Astrocyte of the spinal cord (primary cell): ENCODE results near the gene FRAS1.

Experiments
- DNase-seq: peaks from one replicate; pipeline ENCODE4 v3.0.0; 2011; ENCODE audit warnings: low read depth, low spot score
- H3K4me3 ChIP-seq: 2 replicates; pipeline ENCODE4 v1.5.1; 2011; ENCODE audit warnings: low read depth, mild to moderate bottlenecking, low read length, moderate library complexity
- CTCF ChIP-seq: IDR thresholded peaks from 2 replicates; pipeline ENCODE4 v1.5.1; 2012; ENCODE audit warnings: low read depth, mild to moderate bottlenecking, low read length, inconsistent platforms
- in situ Hi-C: cut with HindIII; loops from 2 replicates; pipeline ENCODE4 v1.10.0; 2017; ENCODE audit warnings: low sequenced_read_pairs

FRAS1 gene

GRCh38 chr4:78129383-78130108, 72.4 kb downstream of the FRAS1 start:
- in situ Hi-C loops: no loop called here
- DNase-seq: no peak

GRCh38 chr4:78131403-78131802, 74.3 kb downstream of the FRAS1 start:
- in situ Hi-C loops: no loop called here
- TF ChIP-seq CTCF: no peak
- DNase-seq: no peak
- H3K4me3 ChIP-seq: no peak overlapping the region

More at GRCh38 chr4:78129383-78130108, 72.4 kb downstream of the FRAS1 start:
- TF ChIP-seq CTCF: no peak
- no peak overlapping the region for H3K4me3 ChIP-seq

GRCh38 chr4:78136109-78137081, 79.3 kb downstream of the FRAS1 start:
- no peak overlapping the region for H3K4me3 ChIP-seq
- no peak for TF ChIP-seq CTCF
- in situ Hi-C loops: no loop called here
- DNase-seq: no peak

GRCh38 chr4:78137532-78137931, 80.4 kb downstream of the FRAS1 start:
- H3K4me3 ChIP-seq: no peak overlapping the region
- TF ChIP-seq CTCF: no peak
- no peak for DNase-seq
- in situ Hi-C loops: no loop called here

- TF ChIP-seq CTCF: no peak
These were observed 81.1 kb downstream of the FRAS1 start for GRCh38 chr4:78138252-78138651.

GRCh38 chr4:78143634-78144033, 86.5 kb downstream of the FRAS1 start:
- in situ Hi-C loops: no loop called here
- no peak overlapping the region for H3K4me3 ChIP-seq

More at GRCh38 chr4:78138252-78138651, 81.1 kb downstream of the FRAS1 start:
- no peak for DNase-seq
- H3K4me3 ChIP-seq: no peak overlapping the region
- in situ Hi-C loops: no loop called here

More at GRCh38 chr4:78143634-78144033, 86.5 kb downstream of the FRAS1 start:
- DNase-seq: no peak
- no peak for TF ChIP-seq CTCF
